Left ventricle myocardium inferior (tissue), 1 donor: Measurements from ENCODE around the gene ABI2. TPM values are rescaled to one million over a fixed set of nuclear protein-coding genes. Genes with fewer than 3 reads are reported as not detected.

ENCODE experiments used
- DNase-seq: peaks from one replicate; pipeline ENCODE4 v3.0.0-alpha.2; 2020
- H3K27ac ChIP-seq: fragments of 200-600 bp; replicated peaks from 2 replicates; pipeline ENCODE4 v1.8.0; 2021
- H3K27me3 ChIP-seq: fragments of 200-600 bp; 2 replicates; pipeline ENCODE4 v1.8.0; 2021; ENCODE audit warnings: low read depth
- H3K36me3 ChIP-seq: fragments of 200-600 bp; 2 replicates; pipeline ENCODE4 v1.8.0; 2021
- H3K4me1 ChIP-seq: fragments of 200-600 bp; 2 replicates; pipeline ENCODE4 v1.8.0; 2021
- H3K4me3 ChIP-seq: fragments of 200-600 bp; 2 replicates; pipeline ENCODE4 v1.8.0; 2021; ENCODE audit warnings: mild to moderate bottlenecking, moderate library complexity
- H3K9me3 ChIP-seq: fragments of 200-600 bp; replicated peaks from 2 replicates; pipeline ENCODE4 v1.8.0; 2021
- intact Hi-C: fragments of 100-400 bp; cut with micrococcal nuclease; formaldehyde crosslinking; loops from one replicate; pipeline ENCODE4 v1.11.0; 2022
- total RNA-seq: library from RNA; stranded (reverse); fragmentation: NEBNext Ultra II Directional; extraction: Animal tissue kit (Norgen Biotek cat#: 25700); gene quantifications from one replicate; pipeline ENCODE4 v1.2.1, GENCODE V29; 2021
- TF ChIP-seq, protein P1 (sequence below): fragments of 200-600 bp; IDR thresholded peaks from 2 replicates; pipeline ENCODE4 v1.8.0; 2021; ENCODE audit warnings: antibody characterized with exemption, mild to moderate bottlenecking, borderline replicate concordance
- donor health status: DM: no; HTN: yes; CAD: no; lungs with severe emphysema.

The ABI2 gene
- total RNA-seq, 1 donor from 2014 or later = 63.1 TPM

DNA sequence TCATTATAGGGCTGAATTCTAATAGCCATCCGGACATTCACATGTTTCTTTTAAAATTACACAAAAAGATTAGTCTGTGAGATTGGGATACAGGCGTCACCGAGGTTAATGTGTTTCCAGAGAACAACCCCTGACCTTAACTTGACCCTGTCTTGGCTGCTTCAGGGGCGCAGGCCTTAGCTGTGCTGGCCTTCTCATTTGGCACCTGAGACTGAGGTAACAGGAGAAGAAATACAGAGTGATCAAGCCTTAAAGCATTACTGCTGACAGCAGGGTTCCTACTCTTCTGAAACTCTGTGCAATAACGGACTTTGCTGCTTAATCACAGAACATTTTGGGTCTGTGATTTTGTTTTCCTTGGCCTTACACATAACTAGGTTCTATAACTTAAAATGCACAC, 114.3 kb downstream of the ABI2 start:
- DNase-seq = no peak
- Histone ChIP-seq H3K36me3 (peaks cover 74% of the 10 kb centered on the region), H3K9me3 (no peaks in the 10 kb centered on the region), H3K4me1 (peaks cover 48% of the 10 kb centered on the region), H3K4me3 (no peak overlapping the region), H3K27ac (no peak overlapping the region), H3K27me3 (no peaks in the 10 kb centered on the region)
- intact Hi-C loops = no loop called here
- TF ChIP-seq, protein P1, sequence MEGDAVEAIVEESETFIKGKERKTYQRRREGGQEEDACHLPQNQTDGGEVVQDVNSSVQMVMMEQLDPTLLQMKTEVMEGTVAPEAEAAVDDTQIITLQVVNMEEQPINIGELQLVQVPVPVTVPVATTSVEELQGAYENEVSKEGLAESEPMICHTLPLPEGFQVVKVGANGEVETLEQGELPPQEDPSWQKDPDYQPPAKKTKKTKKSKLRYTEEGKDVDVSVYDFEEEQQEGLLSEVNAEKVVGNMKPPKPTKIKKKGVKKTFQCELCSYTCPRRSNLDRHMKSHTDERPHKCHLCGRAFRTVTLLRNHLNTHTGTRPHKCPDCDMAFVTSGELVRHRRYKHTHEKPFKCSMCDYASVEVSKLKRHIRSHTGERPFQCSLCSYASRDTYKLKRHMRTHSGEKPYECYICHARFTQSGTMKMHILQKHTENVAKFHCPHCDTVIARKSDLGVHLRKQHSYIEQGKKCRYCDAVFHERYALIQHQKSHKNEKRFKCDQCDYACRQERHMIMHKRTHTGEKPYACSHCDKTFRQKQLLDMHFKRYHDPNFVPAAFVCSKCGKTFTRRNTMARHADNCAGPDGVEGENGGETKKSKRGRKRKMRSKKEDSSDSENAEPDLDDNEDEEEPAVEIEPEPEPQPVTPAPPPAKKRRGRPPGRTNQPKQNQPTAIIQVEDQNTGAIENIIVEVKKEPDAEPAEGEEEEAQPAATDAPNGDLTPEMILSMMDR = no peak

DNA sequence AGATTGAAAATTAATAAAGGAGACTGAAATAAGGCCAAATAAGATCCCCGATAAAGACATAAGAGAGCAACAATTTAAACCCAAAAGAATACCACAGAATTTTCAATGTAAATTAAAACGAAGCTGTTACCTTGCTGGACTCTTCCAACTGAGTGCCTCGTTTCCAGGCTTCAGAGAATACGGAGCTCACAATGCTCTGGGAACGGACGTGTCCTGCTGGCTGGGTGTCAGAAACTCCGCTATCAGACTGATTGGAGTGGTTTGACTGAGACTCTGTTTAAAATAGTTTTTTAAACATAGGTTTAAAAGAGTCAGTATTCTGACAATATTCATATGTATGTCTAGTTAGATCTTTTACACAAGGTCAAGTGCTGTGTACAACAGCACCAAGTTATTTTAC, 116.5 kb downstream of the ABI2 start:
- intact Hi-C loops = no loop called here
- Histone ChIP-seq H3K27ac (no peak overlapping the region), H3K36me3 (peaks cover 77% of the 10 kb centered on the region), H3K27me3 (no peaks in the 10 kb centered on the region), H3K4me3 (no peak overlapping the region), H3K4me1 (peaks cover 38% of the 10 kb centered on the region), H3K9me3 (no peaks in the 10 kb centered on the region)
- DNase-seq = no peak
- TF ChIP-seq, protein P1 = no peak

- Histone ChIP-seq H3K9me3 (no peaks in the 10 kb centered on the region), H3K27me3 (no peaks in the 10 kb centered on the region), H3K4me1 (peaks cover 38% of the 10 kb centered on the region), H3K4me3 (no peak overlapping the region), H3K36me3 (peaks cover 87% of the 10 kb centered on the region), H3K27ac (no peak overlapping the region)
- intact Hi-C loops = no loop called here
- DNase-seq = no peak
- TF ChIP-seq, protein P1 = no peak
Observed at GRCh38 chr2:203446071-203446481, 117.9 kb downstream of the ABI2 start.

DNA sequence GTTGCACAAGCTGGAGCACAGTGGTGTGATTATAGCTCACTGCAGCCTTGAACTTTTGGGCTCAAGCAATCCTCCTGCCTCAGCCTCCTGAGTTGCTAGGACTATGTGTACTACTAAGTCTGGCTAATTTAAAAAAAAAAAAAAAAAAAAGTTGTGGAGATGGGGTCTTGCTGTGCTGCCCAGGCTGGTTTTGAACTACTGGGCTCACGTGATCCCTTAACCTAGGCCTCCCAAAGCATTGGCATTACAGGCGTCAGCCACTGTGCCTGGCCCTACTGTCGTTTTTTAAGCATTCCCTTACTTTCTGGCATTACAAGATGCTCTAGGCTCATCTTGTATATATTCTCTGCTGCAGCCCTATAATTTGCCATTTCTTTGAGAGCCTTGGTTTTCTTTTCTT, 118.6 kb downstream of the ABI2 start:
- DNase-seq = no peak
- Histone ChIP-seq H3K9me3 (no peaks in the 10 kb centered on the region), H3K27me3 (no peaks in the 10 kb centered on the region), H3K4me1 (peaks cover 44% of the 10 kb centered on the region), H3K27ac (no peak overlapping the region), H3K36me3 (peaks cover 89% of the 10 kb centered on the region), H3K4me3 (no peak overlapping the region)
- intact Hi-C loops = no loop called here
- TF ChIP-seq, protein P1 = no peak

- Histone ChIP-seq H3K4me3 (no peak overlapping the region), H3K27ac (no peak overlapping the region), H3K4me1 (peaks cover 33% of the 10 kb centered on the region), H3K36me3 (peaks cover 64% of the 10 kb centered on the region), H3K27me3 (no peaks in the 10 kb centered on the region), H3K9me3 (no peaks in the 10 kb centered on the region)
- intact Hi-C loops = no loop called here
- no peak for DNase-seq
- TF ChIP-seq, protein P1 = no peak
Observed at GRCh38 chr2:203450561-203450960, 122.4 kb downstream of the ABI2 start.

DNA sequence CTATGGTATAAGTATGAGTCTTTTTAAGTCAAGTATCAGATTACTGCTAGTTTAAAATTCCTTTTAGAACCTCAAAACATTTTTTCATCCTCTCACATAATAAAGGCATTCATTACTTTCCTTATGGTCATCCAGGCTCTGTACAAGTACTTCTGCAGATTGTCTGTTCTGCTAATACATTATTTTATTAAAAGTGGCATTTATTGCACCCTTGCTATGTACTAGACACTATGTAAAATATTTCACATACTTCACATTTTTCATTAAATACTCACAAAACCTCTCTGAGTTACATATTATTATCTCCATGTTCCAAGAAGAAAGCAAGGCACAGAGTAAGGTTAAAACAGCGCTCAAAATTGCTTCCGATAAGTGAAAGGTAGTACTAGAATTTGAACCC, 122.8 kb downstream of the ABI2 start:
- Histone ChIP-seq H3K4me1 (peaks cover 33% of the 10 kb centered on the region), H3K27ac (no peak overlapping the region), H3K36me3 (peaks cover 61% of the 10 kb centered on the region), H3K9me3 (no peaks in the 10 kb centered on the region), H3K27me3 (no peaks in the 10 kb centered on the region), H3K4me3 (no peak overlapping the region)
- no peak for DNase-seq
- intact Hi-C loops = no loop called here
- TF ChIP-seq, protein P1 = no peak
